Prostate gland (tissue), 2 donors: Measurements from ENCODE around the gene CCDC63. TPM values are rescaled to one million over a fixed set of nuclear protein-coding genes. Genes with fewer than 3 reads are reported as not detected.

ENCODE experiments used
- DNase-seq: peaks from one replicate; pipeline ENCODE4 v3.0.0-alpha.2; 2019; ENCODE audit warnings: low spot score
- H3K27ac ChIP-seq, 2 donors: fragments of 200-600 bp; sonication (generic); 2 replicates each; pipeline ENCODE4 v1.5.1; 2017 to 2019
- H3K27me3 ChIP-seq: fragments of 200-600 bp; sonication (generic); replicated peaks from 2 replicates; pipeline ENCODE4 v1.5.1; 2019; ENCODE audit not compliant: insufficient read depth
- H3K36me3 ChIP-seq, 2 donors: fragments of 200-600 bp; sonication (generic); 1 replicate in 1 of 2; 2 replicates in 1 of 2; pipeline versions ENCODE4 v1.5.1 to v1.8.1; 2017 to 2019
- H3K4me1 ChIP-seq: fragments of 200-600 bp; sonication (generic); replicated peaks from 2 replicates; pipeline ENCODE4 v1.5.1; 2019
- H3K4me3 ChIP-seq, 2 donors: fragments of 200-600 bp; sonication (generic); 2 replicates each; pipeline ENCODE4 v1.5.1; 2017 to 2019
- H3K9me3 ChIP-seq: fragments of 200-600 bp; sonication (generic); 2 replicates; pipeline ENCODE4 v1.5.1; 2017
- POLR2A ChIP-seq: fragments of 450-650 bp; IDR thresholded peaks from one replicate; pipeline ENCODE4 v1.6.1; 2016; ENCODE audit warnings: antibody characterized with exemption, mild to moderate bottlenecking
- POLR2AphosphoS5 ChIP-seq: sonication (generic); formaldehyde crosslinking; IDR thresholded peaks from one replicate; pipeline ENCODE4 v1.6.1; 2017; ENCODE audit warnings: antibody characterized with exemption
- WGBS: methylation state at CpG from one replicate; pipeline ENCODE4 v1.1.5; 2018; 5-methylcytosine and 5-hydroxymethylcytosine counted together
- intact Hi-C: fragments of 100-400 bp; cut with DNase I; formaldehyde crosslinking; loops from one replicate; pipeline ENCODE4 v1.14.2; 2022
- total RNA-seq, 2 donors: library from RNA; depleted of rRNA; stranded (reverse); fragments of >200 nt; gene quantifications; one replicate each; pipeline ENCODE4 v1.1.0, GENCODE V29; 2016
- TF ChIP-seq, protein P1 (sequence below), 4 experiments: fragments of 200-600 bp in 2 of 4; fragments of 450-650 bp in 2 of 4; sonication (generic) in 2 of 4; IDR thresholded peaks; 1 replicate in 3 of 4; 2 replicates in 1 of 4; pipeline ENCODE4 v1.5.1; 2016 to 2019; ENCODE audit warnings: antibody characterized with exemption in 4 of 4, mild to moderate bottlenecking in 2 of 4, moderate library complexity in 2 of 4

Gene CCDC63
- total RNA-seq, 2 donors from 2014 or later, result 1.2 TPM; not detected in 1

DNA sequence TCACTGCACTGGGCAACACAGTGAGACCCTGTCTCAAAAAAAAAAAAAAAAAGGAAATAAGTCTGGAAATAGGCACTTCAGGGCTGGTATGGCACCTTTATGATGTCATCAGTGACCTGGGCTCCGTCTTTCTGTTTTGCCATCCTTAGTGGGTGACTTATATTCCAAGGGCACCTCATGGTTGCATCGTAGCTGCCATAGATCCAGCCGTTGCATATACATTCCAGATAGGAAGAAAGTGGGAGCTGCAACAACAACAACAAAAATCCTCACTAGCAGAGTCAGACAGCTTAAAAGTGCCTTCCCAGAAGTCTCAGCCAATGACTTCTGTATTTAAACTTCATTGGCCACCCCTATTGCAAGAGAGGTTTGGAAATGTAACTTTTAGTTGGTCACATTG, 47.2 kb downstream of the CCDC63 start:
- Histone ChIP-seq H3K4me1 (no peaks in the 10 kb centered on the region), H3K27ac (no peak overlapping the region), H3K4me3 (no peak overlapping the region), H3K36me3 (no peaks in the 10 kb centered on the region), H3K9me3 (no peaks in the 10 kb centered on the region), H3K27me3 (no peaks in the 10 kb centered on the region)
- TF ChIP-seq, protein P1, sequence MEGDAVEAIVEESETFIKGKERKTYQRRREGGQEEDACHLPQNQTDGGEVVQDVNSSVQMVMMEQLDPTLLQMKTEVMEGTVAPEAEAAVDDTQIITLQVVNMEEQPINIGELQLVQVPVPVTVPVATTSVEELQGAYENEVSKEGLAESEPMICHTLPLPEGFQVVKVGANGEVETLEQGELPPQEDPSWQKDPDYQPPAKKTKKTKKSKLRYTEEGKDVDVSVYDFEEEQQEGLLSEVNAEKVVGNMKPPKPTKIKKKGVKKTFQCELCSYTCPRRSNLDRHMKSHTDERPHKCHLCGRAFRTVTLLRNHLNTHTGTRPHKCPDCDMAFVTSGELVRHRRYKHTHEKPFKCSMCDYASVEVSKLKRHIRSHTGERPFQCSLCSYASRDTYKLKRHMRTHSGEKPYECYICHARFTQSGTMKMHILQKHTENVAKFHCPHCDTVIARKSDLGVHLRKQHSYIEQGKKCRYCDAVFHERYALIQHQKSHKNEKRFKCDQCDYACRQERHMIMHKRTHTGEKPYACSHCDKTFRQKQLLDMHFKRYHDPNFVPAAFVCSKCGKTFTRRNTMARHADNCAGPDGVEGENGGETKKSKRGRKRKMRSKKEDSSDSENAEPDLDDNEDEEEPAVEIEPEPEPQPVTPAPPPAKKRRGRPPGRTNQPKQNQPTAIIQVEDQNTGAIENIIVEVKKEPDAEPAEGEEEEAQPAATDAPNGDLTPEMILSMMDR (IDR thresholded peaks at IDR 0.05), result no peak
- no peak for TF ChIP-seq POLR2AphosphoS5
- TF ChIP-seq POLR2A, result no peak
- 97% methylated on average over 3 of the region's 3 CpGs for WGBS
- no peak for DNase-seq
- intact Hi-C loops, result loop anchor here (5.0 kb wide), 1 partner anchor 418 kb away; no protein-coding TSS in a partner anchor

DNA sequence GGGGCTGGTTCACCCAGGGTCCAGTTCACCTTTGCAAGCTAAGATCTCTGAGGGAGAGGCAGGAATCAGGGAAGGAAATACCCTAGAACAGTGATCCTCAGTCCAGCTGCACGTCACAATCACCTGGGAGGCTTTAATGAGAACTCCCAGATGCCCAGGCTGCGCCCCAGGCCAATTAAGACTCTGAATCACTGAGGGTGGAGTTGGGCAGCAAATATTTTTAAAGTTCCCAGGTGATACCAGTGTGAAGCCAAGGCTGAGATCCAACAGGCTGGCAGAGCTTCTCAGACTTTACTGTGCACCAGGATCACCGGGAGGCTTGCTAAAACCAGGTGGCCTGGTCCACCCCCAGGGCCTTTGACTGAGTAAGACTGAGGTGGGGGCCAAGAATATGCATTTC, 49.8 kb downstream of the CCDC63 start:
- no peak overlapping the region for H3K27ac ChIP-seq
- H3K4me3 ChIP-seq, result no peak overlapping the region
- H3K4me1 ChIP-seq, result no peaks in the 10 kb centered on the region
- TF ChIP-seq POLR2A, result no peak
- peak; percentile 51 for TF ChIP-seq POLR2AphosphoS5
- intact Hi-C loops, result no loop called here
- peak; percentile 49 for DNase-seq
- H3K27me3 ChIP-seq, result no peaks in the 10 kb centered on the region
- no peaks in the 10 kb centered on the region for H3K36me3 ChIP-seq
- no peaks in the 10 kb centered on the region for H3K9me3 ChIP-seq
- 45% methylated on average over 3 of the region's 3 CpGs for WGBS

DNA sequence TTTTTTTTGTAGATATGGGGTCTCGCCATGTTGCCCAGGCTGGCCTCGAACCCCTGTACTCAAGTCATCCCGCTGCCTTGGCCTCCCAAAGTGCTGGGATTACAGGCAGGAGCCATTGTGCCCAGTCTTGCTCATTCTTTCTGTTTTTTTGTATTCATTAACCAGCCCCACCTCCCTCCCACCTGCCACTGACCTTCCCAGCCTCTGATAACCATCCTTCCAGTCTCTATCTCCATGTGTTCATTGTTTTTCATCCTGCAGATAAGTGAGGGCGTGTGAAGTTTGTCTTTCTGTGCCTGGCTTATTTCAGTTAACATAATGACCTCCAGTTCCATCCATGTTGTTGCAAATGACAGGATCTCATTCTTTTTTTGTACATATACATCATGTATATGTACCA, 54.6 kb downstream of the CCDC63 start:
- WGBS, result 86% methylated on average over 4 of the region's 4 CpGs

DNA sequence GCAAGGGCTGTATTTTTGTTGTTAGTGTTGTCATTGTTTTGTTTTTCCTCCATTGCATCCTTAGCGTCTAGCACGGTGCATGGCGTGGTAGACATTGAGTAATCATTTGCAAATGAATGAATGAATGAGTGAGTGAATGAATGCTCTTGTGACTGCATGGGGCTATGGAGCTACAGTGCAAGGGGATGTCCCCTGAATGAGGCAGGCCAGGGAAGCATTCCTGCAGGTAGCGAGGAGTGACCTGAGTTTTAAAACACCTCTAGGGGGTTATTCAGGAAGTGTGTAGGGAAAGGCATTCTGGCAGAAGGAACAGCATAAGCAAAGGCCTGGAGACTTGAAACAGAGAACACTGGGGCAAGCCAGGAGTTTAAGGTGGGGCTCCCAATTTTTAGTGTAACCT, 56.7 kb downstream of the CCDC63 start:
- Histone ChIP-seq H3K4me1 (no peaks in the 10 kb centered on the region), H3K9me3 (no peaks in the 10 kb centered on the region), H3K4me3 (no peak overlapping the region), H3K27me3 (no peaks in the 10 kb centered on the region), H3K36me3 (no peaks in the 10 kb centered on the region), H3K27ac (no peak overlapping the region)
- intact Hi-C loops, result no loop called here
- WGBS, result 95% methylated on average over 4 of the region's 4 CpGs
- TF ChIP-seq, protein P1 (IDR thresholded peaks at IDR 0.05), result no peak
- TF ChIP-seq POLR2AphosphoS5 (no peak), POLR2A (no peak)
- no peak for DNase-seq

More for the DNA sequence above, 54.6 kb downstream of the CCDC63 start:
- TF ChIP-seq, protein P1 (IDR thresholded peaks at IDR 0.05), result no peak
- TF ChIP-seq POLR2A (no peak), POLR2AphosphoS5 (no peak)
- Histone ChIP-seq H3K4me3 (no peak overlapping the region), H3K9me3 (no peaks in the 10 kb centered on the region), H3K4me1 (no peaks in the 10 kb centered on the region), H3K27ac (no peak overlapping the region), H3K36me3 (no peaks in the 10 kb centered on the region), H3K27me3 (no peaks in the 10 kb centered on the region)
- no peak for DNase-seq
- intact Hi-C loops, result no loop called here

DNA sequence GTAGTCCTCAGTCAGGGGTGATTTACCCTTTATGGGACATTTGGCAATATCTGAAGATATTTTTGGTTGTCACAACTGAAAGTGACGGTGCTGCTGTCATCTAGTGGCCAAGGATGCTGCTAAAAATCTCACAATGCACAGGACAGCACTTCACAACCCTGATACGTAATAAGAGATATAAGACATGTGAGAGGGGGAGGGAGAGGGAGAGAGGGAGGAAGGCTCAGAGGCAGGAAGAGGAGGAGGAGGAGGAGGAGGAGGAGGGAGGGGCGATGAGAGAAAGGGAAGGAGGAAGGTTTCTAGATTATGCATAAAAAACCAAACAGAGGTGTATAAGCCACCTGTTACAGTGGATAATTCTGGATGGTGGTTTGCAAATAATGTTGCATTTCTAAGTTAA, 59.3 kb downstream of the CCDC63 start:
- no peak overlapping the region for H3K27ac ChIP-seq
- no peaks in the 10 kb centered on the region for H3K27me3 ChIP-seq
- H3K4me3 ChIP-seq, result no peak overlapping the region
- DNase-seq, result no peak
- H3K9me3 ChIP-seq, result no peaks in the 10 kb centered on the region
- no peaks in the 10 kb centered on the region for H3K4me1 ChIP-seq
- WGBS, result 39% methylated on average over 3 of the region's 3 CpGs
- TF ChIP-seq POLR2A (no peak), POLR2AphosphoS5 (no peak)
- TF ChIP-seq, protein P1 (IDR thresholded peaks at IDR 0.05), result no peak
- intact Hi-C loops, result no loop called here
- no peaks in the 10 kb centered on the region for H3K36me3 ChIP-seq
